CD4-positive, alpha-beta T cell treated with Interleukin-4 for 4 hours (primary cell): ENCODE measurements around the gene GABBR2.

Experiments
- DNase-seq: peaks from one replicate; pipeline ENCODE4 v3.0.0-alpha.2; 2020

Gene GABBR2

GRCh38 chr9:98619788-98620187, 88.9 kb downstream of the GABBR2 start:
- DNase-seq, result no peak

DNA sequence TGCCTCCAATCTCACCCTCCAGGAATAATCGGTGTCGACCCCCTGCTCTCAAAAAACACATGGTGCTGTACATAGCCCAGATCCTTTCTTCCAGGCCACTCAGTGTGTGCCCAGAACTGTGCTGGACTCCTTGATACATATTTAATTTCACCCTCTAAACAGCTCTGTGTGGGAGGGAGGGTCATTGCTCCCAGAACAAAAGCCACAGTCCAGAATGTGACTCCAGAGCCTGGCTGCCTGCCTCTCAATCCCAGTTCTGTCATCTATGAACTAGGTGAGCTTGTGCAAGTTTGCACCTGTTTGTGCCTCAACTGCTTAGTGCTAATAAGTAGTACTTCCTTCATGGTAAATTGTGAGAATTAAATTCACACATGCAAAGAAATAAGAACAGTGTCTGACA, 93.1 kb downstream of the GABBR2 start:
- DNase-seq, result no peak

DNA sequence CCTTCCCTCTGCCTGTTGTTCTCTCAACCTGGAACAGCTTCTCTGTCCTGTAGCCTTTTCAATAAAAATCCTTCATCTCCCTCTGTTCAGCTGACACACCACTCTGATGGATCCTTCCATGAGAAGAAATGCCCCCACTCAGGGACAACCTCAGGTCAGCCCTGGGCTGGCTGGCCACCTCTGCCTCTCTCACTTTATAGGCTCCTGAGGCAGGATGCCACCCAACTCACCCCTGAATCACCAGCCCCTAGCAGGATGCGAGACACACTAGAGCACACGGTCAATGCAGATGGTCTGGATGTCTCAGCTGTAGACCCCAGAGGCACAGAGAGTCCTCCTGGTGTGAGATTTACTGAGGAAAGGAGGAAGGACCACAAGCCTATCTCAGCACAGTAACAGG, 93.8 kb downstream of the GABBR2 start:
- no peak for DNase-seq

GRCh38 chr9:98612061-98612752, 96.5 kb downstream of the GABBR2 start:
- DNase-seq, result no peak

DNA sequence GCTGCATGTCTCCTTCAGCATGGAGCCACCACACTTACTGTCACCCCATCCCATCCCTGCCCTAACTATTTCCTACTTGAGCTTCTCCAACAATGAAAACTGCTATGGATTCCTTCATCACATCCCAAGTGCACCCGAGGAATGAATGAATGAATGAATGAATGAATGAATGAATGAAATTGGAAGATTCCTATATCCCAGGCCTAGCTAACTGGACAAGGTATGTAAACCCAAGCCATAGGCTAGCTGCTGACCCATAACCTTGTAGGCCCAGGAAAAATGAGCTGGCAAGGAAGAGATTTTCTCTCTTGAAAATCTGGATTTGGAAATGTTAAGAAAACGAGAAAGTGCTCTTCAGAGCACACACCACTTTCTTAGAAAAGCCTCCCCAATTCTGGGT, 97.4 kb downstream of the GABBR2 start:
- no peak for DNase-seq

DNA sequence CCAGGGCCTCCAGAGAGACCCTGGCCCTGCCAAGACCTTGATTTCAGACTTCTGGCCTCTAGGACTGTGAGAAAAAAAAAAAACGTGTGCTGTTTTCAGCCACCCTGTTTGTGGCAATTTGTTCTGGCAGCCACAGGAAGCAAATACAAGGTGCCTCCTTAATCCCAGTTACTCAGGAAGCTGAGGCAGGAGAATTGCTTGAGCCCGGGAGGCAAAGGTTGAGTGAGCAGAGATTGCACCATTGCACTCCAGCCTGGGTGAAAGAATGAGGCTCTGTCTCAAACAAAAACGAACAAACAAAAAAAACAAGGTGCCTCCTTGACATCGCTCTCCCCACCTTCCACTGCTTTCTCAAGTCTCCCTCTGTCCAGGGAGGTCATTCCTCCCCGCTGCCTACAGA, 98.0 kb downstream of the GABBR2 start:
- no peak for DNase-seq

DNA sequence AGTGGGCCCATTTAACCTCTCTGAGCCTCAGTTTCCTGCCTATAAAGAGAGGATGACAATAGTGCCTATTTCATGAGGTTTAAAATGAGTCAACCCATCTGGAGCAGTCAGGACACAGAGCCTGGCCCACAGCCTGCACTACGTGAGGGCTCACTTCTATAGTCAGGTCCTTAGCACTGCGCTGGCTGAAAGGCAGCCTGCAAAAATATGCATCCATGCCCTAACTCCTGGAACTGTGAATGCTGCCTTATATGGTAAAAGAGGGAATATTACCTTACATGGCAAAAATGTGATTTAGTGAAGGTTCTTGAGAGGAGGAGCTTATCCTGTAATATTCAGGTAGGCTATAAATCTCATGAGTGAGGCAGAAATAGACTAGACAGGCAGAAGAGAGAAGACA, 98.5 kb downstream of the GABBR2 start:
- no peak for DNase-seq

DNA sequence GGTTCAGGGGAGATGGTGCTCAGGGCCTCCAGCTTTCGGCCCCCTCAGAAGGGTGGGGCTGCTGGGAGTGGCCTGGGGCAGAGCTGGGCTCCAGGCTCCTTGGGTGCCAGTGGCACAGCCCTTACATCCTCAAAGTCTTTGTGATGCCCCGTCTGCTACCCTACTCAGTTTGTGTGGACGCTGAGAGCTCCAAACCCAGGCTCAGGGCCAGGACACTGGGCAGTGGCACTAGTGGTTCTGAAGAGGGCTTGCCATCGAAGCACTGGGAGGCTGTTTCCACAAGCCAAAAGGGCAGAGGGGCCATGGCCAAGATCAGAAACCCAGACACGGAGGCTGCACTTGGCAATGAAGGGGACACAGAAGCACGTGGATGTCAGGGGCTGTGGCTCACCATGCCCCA, 99.1 kb downstream of the GABBR2 start:
- no peak for DNase-seq

DNA sequence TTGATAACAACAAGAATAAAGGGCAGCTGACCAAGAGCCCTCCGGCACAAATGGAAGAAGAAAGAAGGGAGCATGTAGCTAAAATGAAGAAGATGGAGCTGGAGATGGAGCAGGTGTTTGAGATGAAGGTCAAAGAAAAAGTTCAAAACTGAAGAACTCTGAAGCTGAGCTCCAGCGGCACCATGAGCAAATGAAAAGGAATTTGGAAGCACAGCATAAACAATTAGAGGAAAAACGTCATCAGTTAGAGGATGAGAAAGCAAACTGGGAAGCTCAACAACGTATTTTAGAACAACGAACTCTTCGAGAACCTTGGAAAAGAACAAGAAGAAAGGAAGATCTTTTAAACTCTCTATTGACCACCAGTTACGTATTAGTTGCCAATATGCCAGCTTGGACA, 100.9 kb downstream of the GABBR2 start:
- DNase-seq, result no peak

DNA sequence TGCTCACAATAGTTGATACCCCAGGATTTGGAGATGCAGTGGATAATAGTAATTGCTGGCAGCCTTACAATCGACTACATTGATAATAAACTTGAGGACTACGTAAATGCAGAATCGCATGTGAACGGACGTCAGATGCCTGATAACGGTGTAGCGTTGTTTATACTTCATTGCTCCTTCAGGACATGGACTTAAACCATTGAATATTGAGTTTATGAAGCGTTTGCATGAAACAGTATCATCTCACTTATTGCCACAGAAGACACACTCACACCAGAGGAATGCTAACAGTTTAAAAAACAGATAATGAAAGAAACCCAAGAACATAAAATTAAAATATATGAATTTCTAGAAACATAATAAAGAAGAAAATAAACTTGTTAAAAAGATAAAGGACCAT, 101.6 kb downstream of the GABBR2 start:
- DNase-seq, result no peak

- no peak for DNase-seq
Observed at GRCh38 chr9:98606730-98607129, 102.0 kb downstream of the GABBR2 start.

DNA sequence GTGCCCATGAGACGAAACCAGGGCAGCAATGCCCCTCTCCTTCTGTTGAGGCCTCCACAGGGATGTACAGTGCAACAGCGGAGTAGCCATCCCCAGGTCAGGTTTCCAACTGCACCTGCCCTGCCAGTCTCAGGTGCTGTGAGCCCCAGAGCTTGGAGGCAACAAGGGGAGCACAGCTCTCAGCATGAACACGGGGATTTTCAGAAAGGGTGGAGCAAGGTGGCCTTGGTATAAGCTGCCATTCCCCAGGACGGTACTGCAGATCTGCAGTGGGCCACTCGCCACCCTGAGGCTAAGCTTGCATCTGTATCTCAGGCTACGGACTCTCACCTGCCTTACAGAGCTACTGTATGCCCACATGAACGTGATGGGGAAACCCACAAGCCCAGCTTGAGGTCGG, 103.6 kb downstream of the GABBR2 start:
- no peak for DNase-seq

GRCh38 chr9:98603821-98604383, 104.8 kb downstream of the GABBR2 start:
- no peak for DNase-seq

GRCh38 chr9:98602839-98603500, 105.8 kb downstream of the GABBR2 start:
- no peak for DNase-seq

- DNase-seq, result no peak
Observed at GRCh38 chr9:98600631-98601030, 108.1 kb downstream of the GABBR2 start.

DNA sequence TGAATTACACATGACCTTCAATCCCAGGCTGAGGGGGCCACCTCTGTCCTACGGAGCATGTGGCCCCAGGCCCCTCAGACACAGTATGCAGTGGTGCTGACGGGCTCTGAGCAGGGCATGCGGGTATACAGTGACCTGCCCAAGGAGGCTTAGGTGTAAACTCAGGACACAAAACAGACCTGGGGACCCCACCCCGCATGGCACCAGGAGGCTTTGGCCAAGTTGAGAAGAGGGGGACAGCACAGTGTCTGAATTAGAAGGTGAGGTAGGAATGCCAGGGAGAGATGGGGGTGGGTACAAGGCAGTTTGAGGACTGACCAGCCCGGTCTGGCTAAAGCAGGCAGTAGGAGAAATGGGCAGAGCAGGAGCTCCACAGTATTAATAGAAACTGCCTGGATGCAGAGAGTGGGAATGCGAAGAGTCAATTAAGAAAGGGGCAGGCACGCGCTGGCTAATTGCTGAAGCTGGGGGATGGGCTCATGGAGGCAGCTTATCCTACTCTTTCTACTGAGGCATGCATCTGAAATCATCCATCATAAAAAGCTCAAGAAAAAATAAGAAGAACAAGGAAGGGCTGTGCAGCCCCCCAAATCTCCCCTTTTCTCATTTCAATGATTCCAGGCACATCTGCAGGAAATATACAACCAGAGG, 109.0 kb downstream of the GABBR2 start:
- DNase-seq, result no peak

DNA sequence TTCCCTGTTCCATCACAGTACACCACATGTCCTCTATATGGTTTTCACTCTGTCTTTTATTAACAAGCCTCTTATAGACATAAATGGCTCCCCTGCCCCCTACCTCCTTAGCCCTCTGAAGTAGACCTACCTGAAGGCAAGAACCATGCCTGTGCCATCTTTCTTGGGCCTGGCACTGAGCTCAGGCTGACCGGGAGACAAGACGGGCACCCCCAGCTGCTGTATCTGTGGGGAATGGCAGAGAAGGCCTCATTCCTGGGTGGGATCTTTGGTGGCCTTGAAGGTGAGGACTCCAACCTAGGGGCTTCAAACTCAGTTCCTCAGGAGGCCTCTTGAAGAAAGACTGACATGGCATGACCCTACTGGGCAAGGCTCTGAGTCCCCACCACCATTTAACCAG, 109.9 kb downstream of the GABBR2 start:
- no peak for DNase-seq

GRCh38 chr9:98597236-98597771, 111.4 kb downstream of the GABBR2 start:
- no peak for DNase-seq

DNA sequence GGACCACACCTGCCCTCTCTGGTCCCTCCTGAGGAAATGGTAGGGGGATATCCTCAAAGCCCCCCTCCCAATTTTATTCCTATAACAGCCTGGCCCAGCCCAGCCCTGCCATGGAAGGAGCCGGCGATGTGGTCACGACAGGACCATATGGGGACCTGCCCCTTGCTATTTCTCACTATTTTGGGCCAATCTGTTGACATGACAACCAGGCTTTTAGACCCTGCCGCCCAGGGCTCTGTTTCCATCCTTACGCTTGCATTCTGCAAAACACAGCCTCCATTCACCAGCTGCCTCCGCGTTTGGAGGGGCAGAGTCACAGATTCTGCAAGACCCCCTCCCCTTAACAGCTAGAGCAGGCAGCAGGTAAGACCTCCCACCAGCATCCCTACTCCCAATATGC, 112.2 kb downstream of the GABBR2 start:
- no peak for DNase-seq

GRCh38 chr9:98594546-98595160, 114.1 kb downstream of the GABBR2 start:
- no peak for DNase-seq

- no peak for DNase-seq
Observed at GRCh38 chr9:98593354-98594253, 115.1 kb downstream of the GABBR2 start.

GRCh38 chr9:98591696-98592095, 117.0 kb downstream of the GABBR2 start:
- DNase-seq, result no peak
